GM19240 (cell line): ENCODE data around the gene FOXF1.

Source experiments
- DNase-seq: peaks from one replicate; pipeline ENCODE4 v3.0.0; 2011; ENCODE audit warnings: low spot score; ENCODE audit not compliant: insufficient read length

Gene FOXF1

GRCh38 chr16:86504315-86505184 is 5.8 kb upstream of the FOXF1 start:
- DNase-seq = no peak

DNA sequence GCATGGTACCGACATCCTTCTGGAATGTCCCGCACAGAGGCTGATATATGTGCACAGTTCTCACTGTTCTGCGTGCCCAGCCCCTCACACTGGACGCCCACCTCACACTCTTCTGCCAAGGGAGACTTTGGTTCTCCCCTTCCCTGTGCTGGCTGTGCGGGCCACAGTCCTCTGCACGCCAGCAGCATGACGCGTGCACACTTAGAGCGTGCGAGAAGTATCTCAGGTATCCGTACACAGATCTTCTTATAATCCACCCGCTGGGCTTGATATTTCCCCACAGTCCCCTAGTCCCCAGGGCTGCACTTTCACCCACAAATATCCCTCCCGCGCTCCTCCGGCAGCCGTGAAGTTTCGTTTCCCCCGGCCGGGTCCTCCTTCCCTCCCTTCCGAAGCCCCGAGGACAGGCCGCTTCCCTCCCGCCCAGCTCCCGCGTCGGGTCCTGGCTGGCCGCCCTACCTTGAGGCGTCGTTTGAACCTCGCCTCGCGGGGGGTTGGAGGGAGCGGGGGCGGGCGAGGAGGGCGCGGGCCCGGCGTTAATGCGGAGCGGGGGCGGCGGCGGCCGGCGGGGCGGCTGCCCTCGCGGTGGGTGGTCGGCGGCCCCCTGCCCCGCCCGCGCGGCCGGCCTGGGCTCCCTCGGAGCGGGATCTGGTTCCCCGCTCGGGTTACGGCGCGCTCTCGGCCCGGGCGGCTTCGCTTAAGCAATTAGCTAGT is 5.0 kb upstream of the FOXF1 start:
- DNase-seq = no peak

DNA sequence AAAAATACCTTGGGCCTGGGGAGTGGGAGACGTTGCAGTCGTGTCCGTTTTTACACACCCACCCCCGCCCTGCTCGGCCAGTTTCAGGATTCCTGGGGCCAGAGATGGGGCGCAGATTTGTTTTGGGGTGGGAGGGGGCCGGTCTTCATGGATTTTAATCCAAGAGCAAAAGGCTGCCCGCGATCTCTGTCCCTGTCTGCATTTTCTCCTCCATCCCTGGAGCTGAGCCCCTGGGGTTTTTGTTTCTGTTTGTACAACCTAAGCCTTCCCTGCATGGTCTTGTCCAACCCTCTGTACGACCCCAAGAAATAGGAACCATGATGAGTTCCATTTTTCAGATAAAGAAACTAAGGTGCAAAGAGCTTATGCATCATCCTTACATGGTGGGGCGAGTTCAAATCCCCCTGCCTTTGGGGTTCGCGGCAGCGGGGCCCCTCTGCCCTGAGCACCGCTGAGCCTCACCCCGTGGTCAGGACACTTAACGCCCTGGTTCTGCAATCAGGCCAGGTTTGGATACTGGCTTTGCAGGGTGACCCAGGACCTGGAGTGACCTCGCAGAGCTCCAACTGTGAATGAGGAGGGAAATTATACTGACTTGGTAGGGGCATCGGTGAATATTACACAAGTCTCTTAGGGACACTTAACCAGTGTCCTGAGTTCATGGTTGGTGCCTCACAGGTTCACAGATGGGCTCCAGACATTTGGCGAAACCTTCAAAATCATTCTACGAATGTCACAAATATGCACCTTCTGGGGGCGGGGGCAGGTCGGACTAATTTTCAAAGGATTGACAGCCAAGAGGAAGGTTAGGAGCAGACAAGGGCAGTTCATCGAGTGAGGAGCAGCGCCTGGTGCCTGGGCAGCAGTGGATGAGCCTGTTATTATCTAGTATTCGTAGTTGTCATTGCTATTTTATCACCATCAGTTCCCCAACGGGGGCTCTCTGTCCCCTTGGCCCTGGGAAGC is 4.1 kb upstream of the FOXF1 start:
- DNase-seq = no peak

- DNase-seq = no peak
Measured at GRCh38 chr16:86507173-86508027, 2.9 kb upstream of the FOXF1 start.

- DNase-seq = no peak
Measured at GRCh38 chr16:86508028-86508946, 2.0 kb upstream of the FOXF1 start.

GRCh38 chr16:86508947-86509758 is 1.2 kb upstream of the FOXF1 start:
- DNase-seq = no peak

DNA sequence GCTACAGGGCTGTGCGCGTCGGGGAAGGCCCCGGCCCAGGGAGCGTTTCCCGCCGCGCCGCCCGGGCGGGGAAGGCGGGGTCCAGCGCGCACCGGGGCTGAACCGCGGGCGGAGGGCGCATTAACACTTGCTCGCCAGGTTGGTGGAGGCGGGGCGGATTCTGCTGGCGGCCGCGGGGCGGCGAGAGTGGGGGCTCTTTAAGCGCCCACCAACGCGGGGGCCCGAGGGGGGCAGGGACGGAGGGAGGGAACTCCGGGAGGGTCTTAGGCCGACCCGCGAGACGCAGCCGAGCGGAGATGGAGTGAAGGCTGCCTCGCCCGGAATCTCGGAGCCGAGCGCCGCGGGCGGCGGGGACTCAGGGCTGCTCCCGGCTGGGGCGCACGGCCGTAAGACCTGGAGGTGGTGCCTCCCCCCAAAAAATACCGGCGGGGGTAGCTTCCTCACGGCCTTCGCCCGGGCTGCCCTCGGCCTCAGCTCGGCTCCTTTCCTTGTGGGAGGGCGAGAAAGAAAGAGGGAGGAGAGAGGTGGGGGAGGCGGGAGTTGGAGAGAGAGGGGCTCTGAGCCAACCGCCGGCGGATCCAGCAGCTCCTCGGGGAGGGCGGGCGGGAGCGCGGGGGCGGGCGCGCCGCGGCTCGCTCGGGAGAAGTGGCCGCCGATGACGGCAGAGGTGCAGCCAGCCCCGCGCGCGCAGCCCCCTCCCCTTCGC is 415 bp upstream of the FOXF1 start:
- no peak for DNase-seq

DNA sequence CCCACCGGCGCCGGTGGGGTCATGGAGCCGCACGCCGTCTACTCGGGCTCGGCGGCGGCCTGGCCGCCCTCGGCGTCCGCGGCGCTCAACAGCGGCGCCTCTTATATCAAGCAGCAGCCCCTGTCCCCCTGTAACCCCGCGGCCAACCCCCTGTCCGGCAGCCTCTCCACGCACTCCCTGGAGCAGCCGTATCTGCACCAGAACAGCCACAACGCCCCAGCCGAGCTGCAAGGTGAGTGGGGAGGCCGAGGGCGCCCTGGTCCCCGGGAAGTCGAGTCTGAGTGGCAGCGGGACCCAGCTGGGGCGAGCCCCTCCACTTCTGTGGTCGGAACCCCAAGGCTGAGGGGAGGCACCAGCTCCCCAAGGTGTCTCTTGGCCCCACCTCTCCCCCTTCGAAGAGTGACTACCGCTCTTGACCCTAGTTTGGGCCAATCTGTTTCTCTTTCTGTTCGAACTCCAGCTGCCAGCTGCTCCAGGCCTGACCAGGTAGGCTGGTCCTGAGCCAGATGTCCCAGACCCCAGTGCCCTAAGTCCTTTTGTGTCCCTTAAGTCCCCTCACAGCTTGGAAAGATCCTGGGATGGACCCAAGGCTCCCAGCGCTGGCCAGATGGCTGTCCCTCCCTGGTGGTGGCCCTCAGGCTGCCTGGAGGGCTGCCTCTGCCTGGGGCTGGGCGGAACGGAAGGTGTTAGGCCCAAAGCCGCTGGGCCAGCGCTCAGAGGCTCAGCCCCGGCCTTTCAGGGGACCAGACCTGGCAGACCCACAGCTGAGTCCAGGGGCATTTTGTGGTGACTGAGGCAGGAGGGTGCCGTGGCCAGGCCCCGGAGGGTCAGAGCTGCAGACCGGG is 1.2 kb downstream of the FOXF1 start:
- DNase-seq = no peak

DNA sequence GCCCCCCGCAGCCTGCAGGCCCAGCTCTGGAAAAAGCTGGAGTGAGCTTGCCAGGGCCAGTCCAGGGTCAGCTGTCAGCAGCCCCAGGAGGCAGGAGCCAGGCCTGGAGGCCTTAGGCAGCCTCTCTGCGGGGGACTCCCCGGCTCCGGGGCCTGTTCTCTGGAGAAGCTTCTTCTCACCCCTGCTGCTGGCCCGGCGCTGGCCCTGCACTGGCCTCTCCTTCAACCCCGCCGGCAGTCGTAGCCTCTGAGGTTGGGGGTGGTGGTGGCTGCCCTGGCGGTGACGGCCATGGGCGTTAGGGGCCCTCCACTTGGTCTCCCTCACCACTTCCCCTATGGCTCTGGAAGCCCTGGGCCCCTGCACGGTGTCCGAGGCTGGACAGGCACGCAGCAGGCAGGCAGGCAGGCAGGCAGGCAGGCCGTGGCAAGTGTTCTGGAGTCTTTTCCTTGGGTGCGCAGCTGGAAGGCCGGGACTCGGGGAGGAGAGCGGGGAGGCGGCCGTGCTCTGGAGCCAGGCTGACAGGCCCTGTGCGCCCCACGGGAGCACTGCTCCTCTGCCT is 2.1 kb downstream of the FOXF1 start:
- DNase-seq = no peak

- DNase-seq = no peak
Measured at GRCh38 chr16:86512860-86513470, 2.6 kb downstream of the FOXF1 start.

DNA sequence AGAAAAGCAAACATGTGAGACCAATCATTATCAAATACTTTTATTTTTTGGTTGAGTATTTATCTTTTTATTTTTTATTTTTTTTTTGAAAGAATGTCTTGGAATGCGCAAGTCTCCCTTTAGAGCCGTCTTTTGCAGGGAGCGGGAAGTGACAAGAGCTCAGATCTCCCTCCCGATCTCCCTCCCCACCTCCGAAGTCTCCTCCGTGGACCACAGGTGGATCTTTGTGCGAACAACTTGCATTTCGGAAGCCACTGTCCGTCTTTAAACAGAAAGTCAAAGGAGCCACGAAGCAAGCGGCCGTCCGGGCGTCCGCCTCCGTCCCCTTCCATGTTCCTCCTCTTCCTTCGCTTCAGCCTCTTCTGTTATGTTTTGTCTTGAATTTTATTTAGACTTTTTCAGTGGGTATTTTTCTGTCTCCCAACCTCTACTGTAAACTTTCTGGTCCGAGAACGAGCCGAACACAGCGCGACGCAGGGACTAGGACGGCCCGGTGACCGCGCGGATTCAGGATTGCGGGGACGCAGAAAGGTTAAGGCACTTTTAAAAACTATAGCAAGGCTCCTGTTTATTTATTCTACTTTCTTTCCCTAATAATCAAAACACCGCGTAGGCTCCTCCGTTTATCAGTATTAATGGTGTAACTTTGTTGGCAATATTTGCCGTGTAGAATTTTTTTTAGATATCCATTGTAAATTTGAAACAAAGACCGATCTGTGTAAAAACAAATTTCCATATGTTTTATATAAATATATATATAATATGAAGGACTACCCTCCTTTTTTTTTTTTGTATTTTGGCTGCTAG is 3.3 kb downstream of the FOXF1 start:
- DNase-seq = no peak

- DNase-seq = no peak
Measured at GRCh38 chr16:86514481-86515376, 4.4 kb downstream of the FOXF1 start.

DNA sequence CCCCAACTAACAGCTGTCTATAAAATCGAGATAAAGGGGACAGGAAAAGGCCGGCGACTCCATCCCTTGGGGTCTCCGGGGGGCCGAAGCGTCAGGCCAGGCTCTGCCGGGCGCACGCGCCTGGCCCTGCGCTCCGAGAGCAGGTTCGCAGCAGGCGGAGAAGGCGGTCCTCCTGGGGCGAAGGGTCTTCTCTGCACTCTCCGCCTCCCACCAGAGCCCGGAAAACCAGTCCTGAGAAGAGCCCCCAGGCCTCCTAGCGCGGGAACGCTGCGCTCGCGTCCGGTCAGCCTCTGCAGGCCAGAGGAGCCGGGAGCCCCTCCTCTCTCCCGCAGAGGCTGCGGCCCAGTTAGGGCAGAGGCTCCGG is 5.1 kb downstream of the FOXF1 start:
- DNase-seq = no peak

- DNase-seq = no peak
Measured at GRCh38 chr16:86515777-86516622, 5.7 kb downstream of the FOXF1 start.
